NCI-H2029 treated with DMSO at 0.1 percent for 48 hours (cell line): ENCODE data around the gene FLNC.

Experiments used
- DNase-seq: peaks from one replicate; lab custom pipeline; 2025; lab: John Stamatoyannopoulos, UW

The FLNC gene

GRCh38 chr7:128893251-128894100 is 63.3 kb downstream of the FLNC start:
- DNase-seq, result no peak

GRCh38 chr7:128894101-128894440 is 63.9 kb downstream of the FLNC start:
- DNase-seq, result no peak

DNA sequence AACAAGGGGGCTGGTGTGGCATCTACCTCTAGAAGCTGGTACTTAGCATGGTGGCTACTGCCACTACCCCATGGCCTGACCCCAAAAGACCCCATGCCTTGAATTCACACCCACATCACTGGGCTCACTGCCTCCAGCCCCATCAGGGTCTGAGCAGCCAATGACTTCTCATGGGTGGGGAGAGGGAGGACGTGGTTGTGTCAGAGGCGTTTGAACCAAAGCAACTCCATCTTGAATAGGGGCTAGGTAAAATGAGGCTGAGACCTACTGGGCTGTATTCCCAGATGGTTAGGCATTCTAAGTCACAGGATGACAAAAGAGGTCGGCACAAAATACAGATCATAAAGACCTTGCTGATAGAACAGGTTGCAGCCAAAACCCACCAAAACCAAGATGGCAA is 65.1 kb downstream of the FLNC start:
- DNase-seq, result no peak

- no peak for DNase-seq
These were observed 69.2 kb downstream of the FLNC start for GRCh38 chr7:128899392-128899791.

DNA sequence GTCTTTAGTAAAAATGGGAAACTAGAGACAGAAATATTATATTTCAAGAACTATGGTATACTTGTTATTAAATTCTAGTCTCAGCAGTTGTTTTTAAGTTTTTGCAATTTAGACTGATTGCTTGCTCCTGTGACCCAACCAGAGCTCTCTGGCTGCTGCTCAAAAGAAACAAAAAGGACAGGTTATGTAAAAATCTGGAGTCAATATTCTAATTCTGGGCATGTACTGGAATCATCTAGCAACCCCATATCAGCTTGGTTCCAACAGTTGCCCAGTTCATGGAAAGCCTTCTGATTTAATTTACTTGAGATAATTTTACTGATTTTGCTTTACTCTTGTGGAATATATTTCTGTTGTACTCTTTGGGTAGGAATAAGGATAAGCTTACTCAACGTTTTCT is 70.0 kb downstream of the FLNC start:
- DNase-seq, result no peak

DNA sequence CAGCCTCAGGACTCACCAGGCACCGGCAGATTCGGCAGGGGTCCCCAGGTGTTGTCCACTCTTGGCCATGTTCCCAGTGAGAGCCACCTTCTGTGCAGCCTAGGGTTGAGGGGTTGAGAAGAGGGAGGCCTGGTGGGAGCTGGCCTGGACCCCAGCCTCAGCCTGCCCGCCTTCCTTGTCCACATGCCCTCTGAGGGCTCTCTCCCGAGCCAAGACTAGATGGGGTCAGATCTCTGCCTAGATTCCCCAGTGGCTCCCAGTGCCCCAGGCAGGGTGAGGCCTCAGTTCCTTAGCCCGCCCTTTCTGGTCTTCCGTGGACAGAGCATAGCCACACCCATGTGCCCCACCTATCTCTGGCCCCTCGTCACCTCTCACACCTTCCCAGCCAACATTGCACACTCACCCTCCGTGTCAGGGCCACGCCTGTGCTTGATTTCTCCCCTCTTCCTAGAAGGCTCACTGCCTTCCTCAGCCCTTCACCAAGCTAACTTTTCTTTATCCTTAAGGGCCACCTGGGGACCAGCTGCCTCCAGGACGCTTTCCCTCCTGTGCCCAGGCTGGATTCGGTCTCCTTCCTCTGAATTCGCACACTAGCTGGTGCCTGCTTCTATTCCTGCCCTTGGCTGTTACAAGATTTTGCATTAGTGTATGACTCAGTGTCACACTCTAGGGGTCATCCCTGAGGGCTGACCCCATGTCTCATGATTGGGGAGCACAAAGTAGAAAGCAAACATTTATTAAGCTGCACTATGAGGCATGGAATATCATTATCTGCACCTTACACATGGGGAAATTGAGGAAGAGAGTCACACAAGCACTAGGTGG is 72.8 kb downstream of the FLNC start:
- DNase-seq, result no peak

DNA sequence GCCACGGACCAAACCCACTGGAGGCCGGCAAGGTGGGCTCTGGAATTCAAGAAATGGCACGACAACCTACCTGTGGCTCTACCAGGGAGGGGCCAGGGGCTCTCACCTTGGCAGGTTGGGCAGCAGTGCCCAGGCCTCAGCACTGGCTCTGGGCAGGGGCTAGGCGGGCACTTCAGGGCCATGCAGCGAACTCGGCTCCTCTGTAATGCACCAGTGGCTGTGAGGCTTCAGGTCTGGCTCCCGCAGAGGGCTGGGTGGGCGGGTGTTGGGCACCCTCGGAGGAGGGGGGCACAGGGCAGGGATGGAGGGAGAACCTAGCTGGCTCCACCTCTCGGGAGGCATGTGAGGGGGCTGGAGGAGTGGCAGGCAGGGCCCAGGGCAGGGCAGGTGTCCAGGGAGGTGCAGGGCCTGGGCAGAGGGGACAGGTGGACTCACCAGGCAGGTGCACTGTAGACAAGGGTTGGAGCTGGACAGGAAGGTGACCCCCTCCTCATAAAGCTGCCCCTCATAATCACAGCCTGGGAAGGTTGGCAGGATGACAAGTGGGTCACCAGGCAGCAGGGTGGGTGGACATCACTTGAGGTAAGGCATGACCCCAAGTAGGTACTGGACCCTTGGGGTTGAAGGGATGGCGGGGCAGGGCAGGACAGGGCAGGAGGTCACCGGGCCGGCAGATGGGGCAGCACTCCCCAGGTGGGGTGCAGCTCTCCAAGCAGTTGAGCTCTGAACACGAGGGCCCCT is 73.6 kb downstream of the FLNC start:
- DNase-seq, result no peak

DNA sequence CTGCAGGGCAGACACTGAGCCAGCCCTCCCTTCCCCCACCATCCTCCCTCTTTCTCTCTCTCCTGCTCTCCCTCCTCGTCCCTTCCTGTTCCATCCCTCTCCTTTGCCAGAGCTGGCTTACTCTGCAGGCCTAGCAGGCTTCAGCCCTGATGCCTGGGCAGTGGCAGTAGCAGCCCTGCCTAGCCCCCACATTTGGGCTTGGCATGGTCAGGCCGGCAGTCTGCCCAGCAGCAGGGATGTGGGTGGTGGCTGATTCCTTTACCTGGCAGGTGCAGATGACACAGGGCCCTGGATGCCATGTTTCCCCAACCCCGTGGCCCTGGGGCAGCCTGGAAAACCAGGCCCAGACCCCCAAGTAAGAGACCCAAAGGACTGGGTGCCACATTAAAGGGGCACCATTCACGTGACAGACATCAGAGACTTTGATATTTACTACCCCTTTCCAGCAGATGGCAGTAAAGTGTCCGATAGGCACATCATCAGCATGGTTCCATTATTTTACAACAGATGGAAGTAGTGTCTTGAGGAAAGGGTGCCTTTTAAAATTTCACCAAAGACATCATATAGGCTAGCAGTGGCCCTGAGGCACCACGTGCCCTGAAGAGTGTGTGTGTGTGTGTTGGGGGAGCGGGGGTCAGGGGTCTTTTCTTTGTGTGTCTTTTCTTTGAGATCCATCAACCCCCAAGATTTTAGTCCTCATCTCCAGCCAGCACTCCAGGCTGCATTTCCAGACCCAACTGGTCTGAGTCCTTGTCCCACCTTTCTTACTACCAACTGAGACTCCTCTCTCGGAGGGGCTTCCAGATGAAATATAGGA is 74.4 kb downstream of the FLNC start:
- DNase-seq, result peak; percentile 44

- no peak for DNase-seq
These were observed 76.0 kb downstream of the FLNC start for GRCh38 chr7:128906001-128906765.

- no peak for DNase-seq
These were observed 76.8 kb downstream of the FLNC start for GRCh38 chr7:128906766-128907559.
